ENCODE data around the gene CDH16. TPM values are rescaled to one million over a fixed set of nuclear protein-coding genes. Genes with fewer than 3 reads are reported as not detected.

CDH16 gene
- total RNA-seq, 1 donor from 2014 or later = 0.33 TPM

DNA sequence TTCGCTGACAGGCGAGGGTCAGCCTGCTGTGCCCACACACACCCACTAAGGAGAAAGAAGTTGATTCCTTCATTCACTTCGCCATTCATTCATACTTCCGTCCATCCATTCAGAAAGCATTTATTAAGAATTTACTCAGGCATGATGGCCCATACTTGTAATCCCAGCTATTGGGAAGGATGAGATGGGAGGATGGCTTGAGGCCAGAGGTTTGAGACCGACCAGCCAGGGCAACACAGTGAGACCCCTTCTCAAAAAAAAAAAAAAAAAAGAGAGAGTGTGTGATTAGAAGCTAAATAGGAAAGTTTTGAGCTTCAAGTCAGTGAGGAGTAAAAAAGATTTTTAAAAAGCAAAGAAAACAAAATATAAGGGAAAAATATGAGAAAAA, 25.4 kb upstream of the CDH16 start:
- DNase-seq (ENCODE audit: low read depth) = no peak
- peaks cover 12% of the 10 kb centered on the region for H3K27me3 ChIP-seq (ENCODE audit: control insufficient read depth, insufficient read depth, low read length)
- TF ChIP-seq, protein P1, sequence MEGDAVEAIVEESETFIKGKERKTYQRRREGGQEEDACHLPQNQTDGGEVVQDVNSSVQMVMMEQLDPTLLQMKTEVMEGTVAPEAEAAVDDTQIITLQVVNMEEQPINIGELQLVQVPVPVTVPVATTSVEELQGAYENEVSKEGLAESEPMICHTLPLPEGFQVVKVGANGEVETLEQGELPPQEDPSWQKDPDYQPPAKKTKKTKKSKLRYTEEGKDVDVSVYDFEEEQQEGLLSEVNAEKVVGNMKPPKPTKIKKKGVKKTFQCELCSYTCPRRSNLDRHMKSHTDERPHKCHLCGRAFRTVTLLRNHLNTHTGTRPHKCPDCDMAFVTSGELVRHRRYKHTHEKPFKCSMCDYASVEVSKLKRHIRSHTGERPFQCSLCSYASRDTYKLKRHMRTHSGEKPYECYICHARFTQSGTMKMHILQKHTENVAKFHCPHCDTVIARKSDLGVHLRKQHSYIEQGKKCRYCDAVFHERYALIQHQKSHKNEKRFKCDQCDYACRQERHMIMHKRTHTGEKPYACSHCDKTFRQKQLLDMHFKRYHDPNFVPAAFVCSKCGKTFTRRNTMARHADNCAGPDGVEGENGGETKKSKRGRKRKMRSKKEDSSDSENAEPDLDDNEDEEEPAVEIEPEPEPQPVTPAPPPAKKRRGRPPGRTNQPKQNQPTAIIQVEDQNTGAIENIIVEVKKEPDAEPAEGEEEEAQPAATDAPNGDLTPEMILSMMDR (IDR thresholded peaks at IDR 0.05; ENCODE audit: insufficient read depth, low read length, poor library complexity, severe bottlenecking) = no peak

GRCh38 chr16:66943426-66944053, 24.9 kb upstream of the CDH16 start:
- H3K4me3 ChIP-seq (ENCODE audit: low read depth, low read length) = no peak overlapping the region
- H3K36me3 ChIP-seq (ENCODE audit: control insufficient read depth, insufficient read depth, low read length) = peaks cover 1% of the 10 kb centered on the region
- no peak for DNase-seq (ENCODE audit: low read depth)
- TF ChIP-seq, protein P1 (IDR thresholded peaks at IDR 0.05; ENCODE audit: insufficient read depth, low read length, poor library complexity, severe bottlenecking) = no peak
- peaks cover 7% of the 10 kb centered on the region for H3K27me3 ChIP-seq (ENCODE audit: control insufficient read depth, insufficient read depth, low read length)

More for the DNA sequence above, 25.4 kb upstream of the CDH16 start:
- Histone ChIP-seq H3K36me3 (ENCODE audit: control insufficient read depth, insufficient read depth, low read length) (peaks cover 1% of the 10 kb centered on the region), H3K4me3 (ENCODE audit: low read depth, low read length) (no peak overlapping the region)

GRCh38 chr16:66942981-66943380, 24.3 kb upstream of the CDH16 start:
- TF ChIP-seq, protein P1 (IDR thresholded peaks at IDR 0.05; ENCODE audit: insufficient read depth, low read length, poor library complexity, severe bottlenecking) = no peak
- Histone ChIP-seq H3K36me3 (ENCODE audit: control insufficient read depth, insufficient read depth, low read length) (peaks cover 1% of the 10 kb centered on the region), H3K27me3 (ENCODE audit: control insufficient read depth, insufficient read depth, low read length) (peaks cover 3% of the 10 kb centered on the region), H3K4me3 (ENCODE audit: low read depth, low read length) (no peak overlapping the region)
- no peak for DNase-seq (ENCODE audit: low read depth)

DNA sequence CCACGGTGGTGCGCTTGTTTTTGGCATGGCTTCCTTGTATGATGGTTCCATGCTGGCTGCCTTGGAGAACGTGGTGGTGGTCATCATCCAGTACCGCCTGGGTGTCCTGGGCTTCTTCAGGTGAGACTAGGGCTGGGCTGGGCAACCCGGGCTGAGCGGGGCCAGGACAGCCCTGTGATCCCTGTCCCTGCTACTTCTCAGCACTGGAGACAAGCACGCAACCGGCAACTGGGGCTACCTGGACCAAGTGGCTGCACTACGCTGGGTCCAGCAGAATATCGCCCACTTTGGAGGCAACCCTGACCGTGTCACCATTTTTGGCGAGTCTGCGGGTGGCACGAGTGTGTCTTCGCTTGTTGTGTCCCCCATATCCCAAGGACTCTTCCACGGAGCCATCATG, 21.6 kb upstream of the CDH16 start:
- Histone ChIP-seq H3K36me3 (ENCODE audit: control insufficient read depth, insufficient read depth, low read length) (peaks cover 1% of the 10 kb centered on the region), H3K27me3 (ENCODE audit: control insufficient read depth, insufficient read depth, low read length) (peaks cover 3% of the 10 kb centered on the region), H3K4me3 (ENCODE audit: low read depth, low read length) (no peak overlapping the region)
- TF ChIP-seq, protein P1 (IDR thresholded peaks at IDR 0.05; ENCODE audit: insufficient read depth, low read length, poor library complexity, severe bottlenecking) = no peak
- no peak for DNase-seq (ENCODE audit: low read depth)

- peaks cover 1% of the 10 kb centered on the region for H3K36me3 ChIP-seq (ENCODE audit: control insufficient read depth, insufficient read depth, low read length)
- H3K4me3 ChIP-seq (ENCODE audit: low read depth, low read length) = no peak overlapping the region
- peaks cover 3% of the 10 kb centered on the region for H3K27me3 ChIP-seq (ENCODE audit: control insufficient read depth, insufficient read depth, low read length)
- DNase-seq (ENCODE audit: low read depth) = no peak
- TF ChIP-seq, protein P1 (IDR thresholded peaks at IDR 0.05; ENCODE audit: insufficient read depth, low read length, poor library complexity, severe bottlenecking) = no peak
Measured at GRCh38 chr16:66939366-66939765, 20.7 kb upstream of the CDH16 start.
